A549 (cell line): ENCODE results near the gene RALA.

Experiments
- CTCF ChIP-seq: fragments of >200 bp; sonication (Bioruptor Twin); formaldehyde crosslinking; IDR thresholded peaks from 3 replicates; pipeline ENCODE4 v1.5.1; 2016
- ELK1 ChIP-seq: fragments of 150-350 bp; IDR thresholded peaks from 2 replicates; pipeline ENCODE4 v1.6.1; 2014; ENCODE audit warnings: low read depth, mild to moderate bottlenecking, low read length
- EP300 ChIP-seq, 2 experiments: fragments of >200 bp; sonication (Bioruptor Twin); formaldehyde crosslinking; IDR thresholded peaks; 2 replicates in 1 of 2; 3 replicates in 1 of 2; pipeline ENCODE4 v1.6.1; 2016 to 2017
- HMGXB4 ChIP-seq: fragments of 250-450 bp; sonication (Bioruptor Pico); IDR thresholded peaks from 2 replicates; pipeline ENCODE4 v1.5.0; 2021; ENCODE audit warnings: mild to moderate bottlenecking, moderate library complexity, borderline replicate concordance
- MAX ChIP-seq: IDR thresholded peaks from 2 replicates; pipeline ENCODE4 v1.6.1; 2012
- POLR2A ChIP-seq: IDR thresholded peaks from 2 replicates; pipeline ENCODE4 v1.6.1; 2012; ENCODE audit warnings: mild to moderate bottlenecking, low read length
- RNF2 ChIP-seq: fragments of 200-600 bp; sonication (generic); IDR thresholded peaks from 2 replicates; pipeline ENCODE4 v1.6.1; 2016; ENCODE audit warnings: low read depth, mild to moderate bottlenecking, antibody characterized with exemption, moderate library complexity, borderline replicate concordance
- SMC3 ChIP-seq: fragments of >200 bp; sonication (Bioruptor Twin); formaldehyde crosslinking; IDR thresholded peaks from 3 replicates; pipeline ENCODE4 v1.6.1; 2018; ENCODE audit warnings: inconsistent platforms

GRCh38 chr7:39659356-39660013, 36.1 kb downstream of the RALA start:
- TF ChIP-seq CTCF: no peak
- TF ChIP-seq EP300 (IDR thresholded peaks at IDR 0.05): no peak
- TF ChIP-seq SMC3: no peak
- TF ChIP-seq MAX: no peak
- TF ChIP-seq HMGXB4 (CRISPR knock-in tag): no peak
- no peak for TF ChIP-seq RNF2
- no peak for TF ChIP-seq ELK1
- no peak for TF ChIP-seq POLR2A
